Measurements from ENCODE around the gene MBOAT7.
"Not testable (repeated sequence)": the region's sequence is repeated elsewhere in the genome, so short reads cannot be mapped to it uniquely, and the experiment has no call there.

Gene MBOAT7

GRCh38 chr19:54209058-54209810 lies 19.9 kb upstream of the MBOAT7 start:
- no peak for DNase-seq (ENCODE audit: low read depth in 2 of 2)

- DNase-seq (ENCODE audit: low read depth in 2 of 2), result no peak
Measured at GRCh38 chr19:54208784-54209057, 19.3 kb upstream of the MBOAT7 start.

DNA sequence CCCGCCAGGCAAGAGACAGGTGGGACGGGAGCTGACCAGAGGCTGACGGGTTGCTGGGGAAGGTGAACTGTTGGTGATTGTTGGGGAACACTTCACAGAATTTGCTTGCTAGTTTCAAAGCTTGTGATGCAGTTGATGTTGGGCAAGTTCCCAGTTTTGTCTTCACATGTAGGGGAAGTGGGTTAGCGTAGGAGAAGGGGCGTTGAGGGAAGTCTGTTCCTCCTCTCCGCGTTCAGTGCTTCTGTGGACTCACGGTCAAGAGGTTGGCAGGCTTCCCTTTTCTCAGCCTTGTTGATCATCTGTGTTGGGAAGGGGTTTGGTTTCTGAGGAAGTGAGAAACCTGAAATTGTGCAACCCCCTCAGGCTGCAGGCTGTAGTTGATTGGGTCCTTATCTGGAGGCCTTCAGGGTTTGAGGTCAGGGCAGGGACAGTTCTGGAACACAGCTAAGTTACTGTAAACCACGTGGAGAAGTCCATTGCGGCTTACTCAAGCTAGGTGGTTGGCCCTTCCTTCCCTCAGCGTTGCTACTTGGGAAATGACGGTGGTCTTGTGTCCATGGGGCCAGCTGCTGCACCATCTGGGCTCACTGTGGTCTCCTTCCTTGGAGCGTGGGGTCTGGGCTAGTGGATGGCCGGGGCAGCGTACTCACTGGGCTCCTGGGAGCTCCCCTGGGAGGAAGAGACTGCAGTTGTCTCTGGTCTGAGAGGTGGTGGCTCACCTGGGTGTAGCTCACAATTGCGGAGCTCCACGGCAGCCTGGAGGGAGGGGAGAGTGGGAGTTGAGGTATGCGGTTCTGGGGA lies 18.8 kb upstream of the MBOAT7 start:
- DNase-seq (ENCODE audit: low read depth in 2 of 2), result no peak

GRCh38 chr19:54207676-54207982 lies 18.2 kb upstream of the MBOAT7 start:
- no peak for DNase-seq (ENCODE audit: low read depth in 2 of 2)

DNA sequence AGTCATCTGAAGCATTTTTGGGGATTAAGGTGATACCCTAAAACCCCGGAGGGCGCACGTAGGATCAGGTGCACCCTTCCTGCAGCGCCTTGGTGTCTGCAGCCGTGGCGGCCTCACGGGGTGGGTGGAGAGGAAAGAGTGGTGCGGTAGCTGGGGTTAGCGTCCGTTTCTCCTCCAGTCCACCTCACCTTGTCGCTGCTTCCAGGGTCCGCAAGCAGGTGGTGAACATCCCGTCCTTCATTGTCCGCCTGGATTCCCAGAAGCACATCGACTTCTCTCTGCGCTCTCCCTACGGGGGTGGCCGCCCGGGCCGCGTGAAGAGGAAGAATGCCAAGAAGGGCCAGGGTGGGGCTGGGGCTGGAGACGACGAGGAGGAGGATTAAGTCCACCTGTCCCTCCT lies 17.8 kb upstream of the MBOAT7 start:
- not testable (repeated sequence) for DNase-seq (ENCODE audit: low read depth in 2 of 2)

- DNase-seq (ENCODE audit: low read depth in 2 of 2), result no peak
Measured at GRCh38 chr19:54206831-54207177, 17.4 kb upstream of the MBOAT7 start.

GRCh38 chr19:54206030-54206830 lies 16.9 kb upstream of the MBOAT7 start:
- no peak for DNase-seq (ENCODE audit: low read depth in 2 of 2)

GRCh38 chr19:54204767-54205468 lies 15.5 kb upstream of the MBOAT7 start:
- no peak for DNase-seq (ENCODE audit: low read depth in 2 of 2)

- no peak for DNase-seq (ENCODE audit: low read depth in 2 of 2)
Measured at GRCh38 chr19:54203151-54203611, 13.8 kb upstream of the MBOAT7 start.

- no peak for DNase-seq (ENCODE audit: low read depth in 2 of 2)
Measured at GRCh38 chr19:54201980-54202379, 12.6 kb upstream of the MBOAT7 start.

DNA sequence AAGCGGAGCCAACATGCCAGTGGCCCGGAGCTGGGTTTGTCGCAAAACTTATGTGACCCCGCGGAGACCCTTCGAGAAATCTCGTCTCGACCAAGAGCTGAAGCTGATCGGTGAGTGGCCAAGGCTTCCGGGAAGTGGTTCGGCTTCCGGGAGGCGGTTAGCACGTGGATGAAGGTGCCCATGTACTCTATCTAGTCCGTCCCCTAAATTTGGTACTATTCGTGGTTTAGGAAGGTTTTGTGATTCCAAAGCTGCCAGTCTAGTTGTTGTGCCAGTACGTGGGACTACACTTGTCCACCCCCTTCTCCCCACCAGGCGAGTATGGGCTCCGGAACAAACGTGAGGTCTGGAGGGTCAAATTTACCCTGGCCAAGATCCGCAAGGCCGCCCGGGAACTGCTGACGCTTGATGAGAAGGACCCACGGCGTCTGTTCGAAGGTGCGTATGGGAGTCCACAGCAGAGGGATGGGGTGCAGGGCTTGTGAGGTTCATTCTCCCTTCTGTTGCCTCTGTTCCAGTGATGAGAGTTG lies 11.9 kb upstream of the MBOAT7 start:
- no peak for DNase-seq (ENCODE audit: low read depth in 2 of 2)

GRCh38 chr19:54199401-54199800 lies 10.0 kb upstream of the MBOAT7 start:
- DNase-seq (ENCODE audit: low read depth in 2 of 2), result no peak

GRCh38 chr19:54197121-54197520 lies 7.7 kb upstream of the MBOAT7 start:
- DNase-seq (ENCODE audit: low read depth in 2 of 2), result no peak

GRCh38 chr19:54196536-54196935 lies 7.2 kb upstream of the MBOAT7 start:
- DNase-seq (ENCODE audit: low read depth in 2 of 2), result no peak

DNA sequence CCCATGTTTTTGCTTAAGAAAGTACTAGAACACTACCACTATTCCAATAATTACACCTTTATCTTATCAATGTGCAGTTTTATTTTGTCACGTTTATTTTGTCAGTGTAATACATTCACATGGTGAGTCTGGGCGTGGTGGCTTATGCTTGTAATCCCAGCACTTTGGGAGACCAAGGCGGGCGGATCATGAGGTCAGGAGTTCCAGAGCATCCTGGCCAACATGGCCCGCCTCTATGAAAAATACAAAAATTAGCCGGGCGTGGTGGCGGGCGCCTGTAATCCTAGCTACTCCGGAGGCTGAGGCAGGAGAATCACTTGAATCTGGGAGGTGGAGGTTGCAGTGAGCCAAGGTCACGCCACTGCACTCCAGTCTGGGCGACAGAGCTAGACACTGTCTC lies 5.1 kb upstream of the MBOAT7 start:
- not testable (repeated sequence) for DNase-seq (ENCODE audit: low read depth in 2 of 2)

GRCh38 chr19:54193011-54193410 lies 3.6 kb upstream of the MBOAT7 start:
- no peak for DNase-seq (ENCODE audit: low read depth in 2 of 2)

- DNase-seq (ENCODE audit: low read depth in 2 of 2), result no peak
Measured at GRCh38 chr19:54191811-54192453, 2.6 kb upstream of the MBOAT7 start.

GRCh38 chr19:54191011-54191810 lies 1.8 kb upstream of the MBOAT7 start, which contains the start of gene TSEN34:
Gene TSEN34 (plus strand): TSS chr19:54191308. CDS start chr19:54191365, 57 bp downstream.
- DNase-seq (ENCODE audit: low read depth in 2 of 2), result peak; percentile 68 to 72

GRCh38 chr19:54190503-54191010 lies 1.2 kb upstream of the MBOAT7 start:
- peak; percentile 99 to 100 for DNase-seq (ENCODE audit: low read depth in 2 of 2)

All from stimulated activated CD8-positive, alpha-beta memory T cell treated with anti-CD3 and anti-CD28 coated beads, Interleukin-7, amount 100 ng/mL, for 1 hour (primary cell).